HFFc6 (cell line): ENCODE results near the gene SUGCT. TPM values are rescaled to one million over a fixed set of nuclear protein-coding genes. Genes with fewer than 3 reads are reported as not detected.

Experiments
- DNase-seq: peaks from one replicate; pipeline ENCODE4 v3.0.0-alpha.2; 2018
- H3K27ac Mint-ChIP-seq: 2 replicates; pipeline ENCODE4 v1.8.0; 2020; ENCODE audit warnings: mild to moderate bottlenecking, mixed read lengths
- H3K27me3 Mint-ChIP-seq: 2 replicates; pipeline ENCODE4 v1.8.0; 2021; ENCODE audit warnings: mild to moderate bottlenecking, moderate library complexity, mixed read lengths; ENCODE audit not compliant: insufficient read depth
- H3K36me3 Mint-ChIP-seq: 2 replicates; pipeline ENCODE4 v1.8.0; 2021; ENCODE audit warnings: low read depth, mixed read lengths
- H3K4me1 Mint-ChIP-seq: 2 replicates; pipeline ENCODE4 v1.8.0; 2020; ENCODE audit warnings: low read depth, mixed read lengths
- H3K4me3 Mint-ChIP-seq: 2 replicates; pipeline ENCODE4 v1.8.0; 2020; ENCODE audit warnings: mild to moderate bottlenecking, moderate library complexity, mixed read lengths
- H3K9me3 Mint-ChIP-seq: 2 replicates; pipeline ENCODE4 v1.8.0; 2020; ENCODE audit warnings: mild to moderate bottlenecking, mixed read lengths
- CTCF ChIP-seq: fragments of 200-600 bp; sonication (generic); IDR thresholded peaks from 2 replicates; pipeline ENCODE4 v1.5.0; 2021; ENCODE audit warnings: antibody characterized with exemption, mild to moderate bottlenecking
- total RNA-seq, 6 experiments: library from RNA; stranded (reverse); fragmentation: NEBNext Ultra II Directional; extraction: Animal tissue kit (Norgen Biotek cat#: 25700); gene quantifications; 2 replicates in 1 of 6; 3 replicates in 5 of 6; pipeline ENCODE4 v1.2.3, GENCODE V29; 2021

The SUGCT gene
- total RNA-seq, 6 experiments from 2014 or later: 12.9 to 20.1 (median 17.1) TPM

DNA sequence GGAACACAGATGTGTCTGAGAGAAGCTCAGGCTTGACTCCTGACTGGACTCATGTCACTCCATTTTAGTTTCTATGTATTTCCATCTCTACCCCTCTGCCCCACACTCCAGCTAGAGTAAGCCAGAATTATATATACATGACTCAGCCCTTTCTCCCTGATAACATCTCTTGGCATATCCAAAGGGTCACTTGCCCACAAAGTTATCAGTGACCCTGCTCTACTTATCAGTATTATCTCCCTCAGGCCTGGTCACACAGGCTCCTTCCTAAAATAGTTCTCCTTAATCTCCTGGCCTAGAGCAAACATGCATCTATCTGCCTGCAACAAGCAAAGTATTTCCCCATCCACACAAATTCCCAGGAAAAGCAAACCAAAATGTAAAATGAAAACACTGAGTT is 598.3 kb downstream of the SUGCT start:
- TF ChIP-seq CTCF: no peak
- 0 out of 2 replicates have a peak overlapping the region, but pooled peaks have one; percentile 23 for H3K27ac Mint-ChIP-seq
- peaks cover 6% of the 10 kb centered on the region; the same call in 1 of the 2 replicates for H3K9me3 Mint-ChIP-seq
- peak; percentile 8 for DNase-seq
- H3K4me3 Mint-ChIP-seq: peak overlapping the region; percentile 3; the same call in 1 of the 2 replicates
- H3K4me1 Mint-ChIP-seq: peaks cover 19% of the 10 kb centered on the region
- peaks cover 6% of the 10 kb centered on the region for H3K36me3 Mint-ChIP-seq
- no peaks in the 10 kb centered on the region for H3K27me3 Mint-ChIP-seq

GRCh38 chr7:40733578-40733977 is 598.8 kb downstream of the SUGCT start:
- H3K9me3 Mint-ChIP-seq: peaks cover 6% of the 10 kb centered on the region; the same call in 1 of the 2 replicates

DNA sequence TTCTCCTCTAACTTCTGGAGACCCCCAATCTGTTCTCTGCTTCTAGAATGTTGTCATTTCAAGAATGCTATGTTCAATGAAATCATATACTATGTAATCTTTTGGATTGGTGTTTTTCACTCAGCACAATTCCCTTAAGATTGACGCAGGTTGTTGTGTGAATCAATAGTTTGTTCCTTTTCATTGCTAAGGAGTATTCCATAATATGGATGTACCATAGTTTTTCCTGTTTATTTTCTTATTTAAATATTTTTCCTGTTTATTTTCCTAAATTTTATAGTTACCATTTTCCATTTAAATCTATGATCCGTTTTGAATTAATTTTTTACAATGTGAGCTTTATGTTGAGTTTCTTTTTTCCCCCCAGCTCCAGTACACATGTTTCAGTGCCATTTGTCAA is 604.5 kb downstream of the SUGCT start:
- Mint-ChIP-seq H3K4me3 (no peak overlapping the region), H3K4me1 (peaks cover 4% of the 10 kb centered on the region; the same call in 1 of the 2 replicates), H3K27me3 (no peaks in the 10 kb centered on the region), H3K9me3 (no peaks in the 10 kb centered on the region), H3K36me3 (0 out of 2 replicates have a peak, but pooled peaks cover 7% of the 10 kb centered on the region), H3K27ac (no peak overlapping the region)
- no peak for TF ChIP-seq CTCF
- DNase-seq: no peak

More at GRCh38 chr7:40733578-40733977, 598.8 kb downstream of the SUGCT start:
- Mint-ChIP-seq H3K4me1 (peaks cover 19% of the 10 kb centered on the region), H3K27ac (0 out of 2 replicates have a peak overlapping the region, but pooled peaks have one; percentile 23), H3K36me3 (peaks cover 6% of the 10 kb centered on the region), H3K4me3 (peak overlapping the region; percentile 3; the same call in 1 of the 2 replicates), H3K27me3 (no peaks in the 10 kb centered on the region)
- TF ChIP-seq CTCF: no peak
- no peak for DNase-seq

DNA sequence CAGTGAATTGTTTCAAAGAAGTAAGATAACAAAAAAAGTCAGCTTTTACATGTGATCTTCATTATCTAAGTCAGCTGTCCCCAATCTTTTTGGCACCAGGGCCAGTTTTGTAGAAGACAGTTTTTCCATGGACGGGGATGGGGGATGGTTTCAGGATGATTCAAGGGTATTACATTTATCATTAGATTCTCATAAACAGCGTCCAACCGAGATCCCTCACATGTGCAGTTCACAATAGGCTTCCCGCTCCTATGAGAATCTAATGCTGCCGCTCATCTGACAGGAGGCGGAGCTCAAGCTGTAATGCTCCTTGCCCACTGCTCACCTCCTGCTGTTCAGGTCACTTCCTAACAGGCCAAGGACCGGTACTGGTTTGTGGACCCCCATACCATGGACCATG is 607.5 kb downstream of the SUGCT start:
- TF ChIP-seq CTCF: no peak
- Mint-ChIP-seq H3K36me3 (0 out of 2 replicates have a peak, but pooled peaks cover 10% of the 10 kb centered on the region), H3K4me3 (no peak overlapping the region), H3K27me3 (no peaks in the 10 kb centered on the region), H3K27ac (no peak overlapping the region), H3K9me3 (no peaks in the 10 kb centered on the region), H3K4me1 (peaks cover 10% of the 10 kb centered on the region)
- DNase-seq: no peak

- Mint-ChIP-seq H3K27me3 (no peaks in the 10 kb centered on the region), H3K4me3 (peak overlapping the region; percentile 57; the same call in 1 of the 2 replicates), H3K4me1 (peaks cover 47% of the 10 kb centered on the region), H3K27ac (peak overlapping the region; percentile 58), H3K9me3 (no peaks in the 10 kb centered on the region), H3K36me3 (peaks cover 9% of the 10 kb centered on the region; the same call in 1 of the 2 replicates)
- no peak for TF ChIP-seq CTCF
- peak; percentile 11 for DNase-seq
Observed at GRCh38 chr7:40746841-40747556, 612.2 kb downstream of the SUGCT start.
